HFFc6 (cell line): ENCODE results near the gene GPR158. TPM values are rescaled to one million over a fixed set of nuclear protein-coding genes. Genes with fewer than 3 reads are reported as not detected.

Source experiments
- DNase-seq: peaks from one replicate; pipeline ENCODE4 v3.0.0-alpha.2; 2018
- H3K27ac Mint-ChIP-seq: 2 replicates; pipeline ENCODE4 v1.8.0; 2020; ENCODE audit warnings: mild to moderate bottlenecking, mixed read lengths
- H3K27me3 Mint-ChIP-seq: 2 replicates; pipeline ENCODE4 v1.8.0; 2021; ENCODE audit warnings: mild to moderate bottlenecking, moderate library complexity, mixed read lengths; ENCODE audit not compliant: insufficient read depth
- H3K36me3 Mint-ChIP-seq: 2 replicates; pipeline ENCODE4 v1.8.0; 2021; ENCODE audit warnings: low read depth, mixed read lengths
- H3K4me1 Mint-ChIP-seq: 2 replicates; pipeline ENCODE4 v1.8.0; 2020; ENCODE audit warnings: low read depth, mixed read lengths
- H3K4me3 Mint-ChIP-seq: 2 replicates; pipeline ENCODE4 v1.8.0; 2020; ENCODE audit warnings: mild to moderate bottlenecking, moderate library complexity, mixed read lengths
- H3K9me3 Mint-ChIP-seq: 2 replicates; pipeline ENCODE4 v1.8.0; 2020; ENCODE audit warnings: mild to moderate bottlenecking, mixed read lengths
- CTCF ChIP-seq: fragments of 200-600 bp; sonication (generic); IDR thresholded peaks from 2 replicates; pipeline ENCODE4 v1.5.0; 2021; ENCODE audit warnings: antibody characterized with exemption, mild to moderate bottlenecking
- total RNA-seq, 6 experiments: library from RNA; stranded (reverse); fragmentation: NEBNext Ultra II Directional; extraction: Animal tissue kit (Norgen Biotek cat#: 25700); gene quantifications; 2 replicates in 1 of 6; 3 replicates in 5 of 6; pipeline ENCODE4 v1.2.3, GENCODE V29; 2021

GPR158 gene
- total RNA-seq, 6 experiments from 2014 or later = not detected

DNA sequence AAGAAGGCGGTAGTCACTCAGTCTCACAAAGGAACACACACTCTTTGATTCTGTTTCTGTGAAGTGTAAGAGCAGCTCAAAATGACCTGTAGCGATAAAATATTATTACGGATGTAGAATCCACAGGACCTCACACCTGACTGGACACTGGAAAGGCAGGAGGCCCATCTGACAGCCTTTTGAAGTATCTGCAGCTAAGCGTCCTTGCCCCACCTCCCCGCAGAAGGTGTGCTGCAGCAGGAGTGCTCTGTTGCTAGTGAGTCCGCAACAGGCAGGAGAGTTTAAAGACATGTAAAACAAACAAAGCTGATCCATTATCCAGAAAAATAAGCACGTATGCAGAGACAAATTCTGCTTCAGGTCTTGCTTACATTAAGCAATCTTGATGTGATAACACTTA, 355.5 kb downstream of the GPR158 start:
- H3K9me3 Mint-ChIP-seq = peaks cover 33% of the 10 kb centered on the region
- no peaks in the 10 kb centered on the region for H3K27me3 Mint-ChIP-seq
- H3K4me1 Mint-ChIP-seq = no peaks in the 10 kb centered on the region
- no peak overlapping the region for H3K4me3 Mint-ChIP-seq
- DNase-seq = no peak
- no peak overlapping the region for H3K27ac Mint-ChIP-seq
- H3K36me3 Mint-ChIP-seq = no peaks in the 10 kb centered on the region
- TF ChIP-seq CTCF = no peak

GRCh38 chr10:25531457-25532061, 356.8 kb downstream of the GPR158 start:
- Mint-ChIP-seq H3K4me3 (no peak overlapping the region), H3K9me3 (peaks cover 24% of the 10 kb centered on the region), H3K27me3 (no peaks in the 10 kb centered on the region), H3K4me1 (no peaks in the 10 kb centered on the region), H3K36me3 (no peaks in the 10 kb centered on the region), H3K27ac (no peak overlapping the region)
- no peak for TF ChIP-seq CTCF
- no peak for DNase-seq

- no peaks in the 10 kb centered on the region for H3K4me1 Mint-ChIP-seq
- H3K36me3 Mint-ChIP-seq = no peaks in the 10 kb centered on the region
- no peak overlapping the region for H3K27ac Mint-ChIP-seq
- H3K27me3 Mint-ChIP-seq = no peaks in the 10 kb centered on the region
- no peak for TF ChIP-seq CTCF
- no peak for DNase-seq
- H3K9me3 Mint-ChIP-seq = peaks cover 20% of the 10 kb centered on the region
- H3K4me3 Mint-ChIP-seq = no peak overlapping the region
These were observed 357.4 kb downstream of the GPR158 start for GRCh38 chr10:25532213-25532612.

DNA sequence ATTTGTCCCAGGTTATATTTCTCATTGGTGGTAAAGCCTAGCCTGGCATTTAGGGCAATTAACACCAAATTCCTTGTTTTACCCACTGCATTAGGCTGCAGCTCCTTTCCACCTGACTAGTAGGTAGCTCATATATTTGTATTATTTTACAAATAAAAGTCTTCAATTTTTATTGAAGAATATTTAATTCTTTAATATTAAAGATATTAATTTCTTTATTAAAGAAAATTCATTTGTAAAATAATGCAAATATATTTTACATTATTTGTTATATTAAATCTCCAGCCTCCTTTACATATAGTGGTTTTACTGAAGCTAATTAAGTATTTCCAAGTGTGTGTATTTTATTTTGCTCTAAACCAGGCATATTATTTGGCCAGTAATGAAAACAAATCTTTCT, 361.2 kb downstream of the GPR158 start:
- H3K4me1 Mint-ChIP-seq = no peaks in the 10 kb centered on the region
- H3K9me3 Mint-ChIP-seq = peaks cover 29% of the 10 kb centered on the region
- DNase-seq = no peak
- H3K27ac Mint-ChIP-seq = no peak overlapping the region
- TF ChIP-seq CTCF = no peak
- H3K36me3 Mint-ChIP-seq = no peaks in the 10 kb centered on the region
- H3K27me3 Mint-ChIP-seq = no peaks in the 10 kb centered on the region
- H3K4me3 Mint-ChIP-seq = no peak overlapping the region

- DNase-seq = no peak
- Mint-ChIP-seq H3K9me3 (peaks cover 40% of the 10 kb centered on the region), H3K4me1 (no peaks in the 10 kb centered on the region), H3K36me3 (no peaks in the 10 kb centered on the region), H3K27me3 (no peaks in the 10 kb centered on the region; the same call in 1 of the 2 replicates), H3K27ac (no peak overlapping the region), H3K4me3 (no peak overlapping the region)
- no peak for TF ChIP-seq CTCF
These were observed 372.6 kb downstream of the GPR158 start for GRCh38 chr10:25547382-25547781.
